ENCODE measurements around the gene CREB3L4.

The CREB3L4 gene

DNA sequence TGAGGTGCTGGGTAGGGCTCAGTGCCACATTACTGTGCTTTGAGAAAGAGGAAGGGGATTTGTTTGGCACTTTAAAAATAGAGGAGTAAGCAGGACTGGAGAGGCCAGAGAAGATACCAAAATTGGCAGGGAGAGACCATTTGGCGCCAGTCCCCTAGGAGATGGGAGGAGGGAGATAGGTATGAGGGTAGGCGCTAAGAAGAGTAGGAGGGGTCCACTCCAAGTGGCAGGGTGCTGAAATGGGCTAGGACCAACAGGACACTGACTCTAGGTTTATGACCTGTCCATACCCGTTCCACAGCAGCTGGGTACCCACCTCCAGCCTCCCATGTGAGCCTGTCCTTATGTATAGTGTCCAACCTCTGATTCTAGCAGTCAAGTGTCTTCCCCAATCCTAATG, 8.2 kb upstream of the CREB3L4 start:
- Histone ChIP-seq H4K5ac (ENCODE audit: low read length) (no peak overlapping the region), H3K4me1 (ENCODE audit: control insufficient read depth, low read depth, low read length) (peaks cover 9% of the 10 kb centered on the region), H2BK15ac (replicated peaks; ENCODE audit: low read depth) (no peak overlapping the region), H3K4ac (ENCODE audit: low read depth, low read length) (no peak overlapping the region), H3K18ac (ENCODE audit: low read length) (no peak overlapping the region), H3K4me3 (ENCODE audit: low read length) (no peak overlapping the region), H3K27me3 (ENCODE audit: insufficient read depth, low read length, poor library complexity) (no peaks in the 10 kb centered on the region), H3K9ac (ENCODE audit: low read length) (no peak overlapping the region), H3K27ac (ENCODE audit: low read depth, low read length) (no peak overlapping the region), H4K8ac (ENCODE audit: low read depth, low read length) (no peak overlapping the region), H3K79me2 (ENCODE audit: control insufficient read depth, insufficient read depth, low read length) (peaks cover 61% of the 10 kb centered on the region), H2BK120ac (ENCODE audit: low read depth, low read length) (no peak overlapping the region), H3K79me1 (ENCODE audit: low read length) (peaks cover 29% of the 10 kb centered on the region), H3K4me2 (ENCODE audit: low read length) (no peak overlapping the region), H3K23ac (ENCODE audit: low read length) (no peak overlapping the region), H3K56ac (ENCODE audit: low read length) (no peak overlapping the region), H3K36me3 (ENCODE audit: control insufficient read depth, insufficient read depth, low read length) (peaks cover 7% of the 10 kb centered on the region), H2AK5ac (ENCODE audit: low read length) (no peak overlapping the region), H2BK5ac (ENCODE audit: low read length) (no peak overlapping the region)
- peak; percentile 38 for DNase-seq
- WGBS (ENCODE audit: extremely low coverage, insufficient coverage, low lambda C conversion rate) = no CpG with 5 or more reads among the region's 3 CpGs

DNA sequence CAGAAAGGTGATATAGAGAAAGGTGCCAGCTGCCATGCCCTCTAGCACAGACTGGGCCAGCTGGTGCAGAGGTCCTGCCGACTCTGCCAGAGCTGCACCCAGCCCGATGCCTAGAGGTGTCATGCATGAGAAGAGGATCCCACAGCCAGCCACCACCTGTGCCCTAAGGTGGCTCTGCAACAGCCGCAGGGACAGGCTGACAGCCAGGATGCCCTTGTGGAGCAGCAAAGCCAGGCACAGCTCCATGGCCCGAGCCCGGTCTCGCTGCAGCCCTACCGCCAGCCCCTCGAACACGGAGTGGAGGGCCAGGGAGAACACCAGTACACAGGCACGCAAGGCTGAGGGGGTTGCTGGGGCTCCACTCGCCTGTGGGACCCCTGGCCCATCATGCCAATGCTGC, 7.5 kb upstream of the CREB3L4 start:
- no peaks in the 10 kb centered on the region for H3K27me3 ChIP-seq (ENCODE audit: insufficient read depth, low read length, poor library complexity)
- WGBS (ENCODE audit: extremely low coverage, insufficient coverage, low lambda C conversion rate) = no CpG with 5 or more reads among the region's 11 CpGs
- H3K4me1 ChIP-seq (ENCODE audit: control insufficient read depth, low read depth, low read length) = peaks cover 9% of the 10 kb centered on the region
- no peak overlapping the region for H2BK120ac ChIP-seq (ENCODE audit: low read depth, low read length)
- no peak overlapping the region for H2BK5ac ChIP-seq (ENCODE audit: low read length)
- H3K23ac ChIP-seq (ENCODE audit: low read length) = no peak overlapping the region
- no peak overlapping the region for H4K8ac ChIP-seq (ENCODE audit: low read depth, low read length)
- H3K4ac ChIP-seq (ENCODE audit: low read depth, low read length) = no peak overlapping the region
- no peak overlapping the region for H4K5ac ChIP-seq (ENCODE audit: low read length)
- H3K27ac ChIP-seq (ENCODE audit: low read depth, low read length) = no peak overlapping the region
- H3K4me2 ChIP-seq (ENCODE audit: low read length) = no peak overlapping the region
- H3K56ac ChIP-seq (ENCODE audit: low read length) = no peak overlapping the region
- DNase-seq = no peak
- H2BK15ac ChIP-seq (replicated peaks; ENCODE audit: low read depth) = no peak overlapping the region
- H3K79me2 ChIP-seq (ENCODE audit: control insufficient read depth, insufficient read depth, low read length) = peaks cover 55% of the 10 kb centered on the region
- H3K36me3 ChIP-seq (ENCODE audit: control insufficient read depth, insufficient read depth, low read length) = peaks cover 7% of the 10 kb centered on the region
- H3K9ac ChIP-seq (ENCODE audit: low read length) = no peak overlapping the region
- H3K18ac ChIP-seq (ENCODE audit: low read length) = no peak overlapping the region
- H3K79me1 ChIP-seq (ENCODE audit: low read length) = peaks cover 24% of the 10 kb centered on the region
- no peak overlapping the region for H3K4me3 ChIP-seq (ENCODE audit: low read length)
- H2AK5ac ChIP-seq (ENCODE audit: low read length) = no peak overlapping the region

DNA sequence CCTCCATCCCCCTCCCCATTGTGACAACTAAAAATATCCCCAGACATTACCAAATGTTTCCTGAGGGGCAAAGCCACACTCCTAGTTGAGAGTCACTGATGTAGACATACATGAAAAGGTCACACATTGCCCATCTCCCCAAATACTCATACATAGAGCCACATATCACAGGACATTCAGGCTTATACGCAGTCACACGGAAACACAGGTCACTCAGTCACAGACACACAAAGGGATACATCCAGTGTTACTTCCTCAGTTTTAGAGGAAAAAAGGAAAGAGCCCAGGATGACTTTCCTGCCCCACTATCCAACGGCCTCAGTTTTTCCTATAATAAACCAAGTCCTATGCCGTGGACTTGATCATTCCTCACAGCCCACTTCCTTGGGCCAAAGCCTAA, 6.3 kb upstream of the CREB3L4 start:
- no peak for DNase-seq
- Histone ChIP-seq H3K27ac (ENCODE audit: low read depth, low read length) (no peak overlapping the region), H3K4me1 (ENCODE audit: control insufficient read depth, low read depth, low read length) (peaks cover 11% of the 10 kb centered on the region), H3K9ac (ENCODE audit: low read length) (peak overlapping the region; percentile 98), H3K56ac (ENCODE audit: low read length) (peak overlapping the region; percentile 97), H3K36me3 (ENCODE audit: control insufficient read depth, insufficient read depth, low read length) (peaks cover 7% of the 10 kb centered on the region), H3K79me2 (ENCODE audit: control insufficient read depth, insufficient read depth, low read length) (peaks cover 44% of the 10 kb centered on the region), H3K4me3 (ENCODE audit: low read length) (peak overlapping the region; percentile 88), H4K8ac (ENCODE audit: low read depth, low read length) (no peak overlapping the region), H2BK15ac (replicated peaks; ENCODE audit: low read depth) (no peak overlapping the region), H2BK120ac (ENCODE audit: low read depth, low read length) (no peak overlapping the region), H2AK5ac (ENCODE audit: low read length) (no peak overlapping the region), H3K4me2 (ENCODE audit: low read length) (peak overlapping the region; percentile 87), H3K23ac (ENCODE audit: low read length) (no peak overlapping the region), H3K4ac (ENCODE audit: low read depth, low read length) (no peak overlapping the region), H3K79me1 (ENCODE audit: low read length) (peaks cover 19% of the 10 kb centered on the region), H3K18ac (ENCODE audit: low read length) (no peak overlapping the region), H2BK5ac (ENCODE audit: low read length) (no peak overlapping the region), H4K5ac (ENCODE audit: low read length) (no peak overlapping the region), H3K27me3 (ENCODE audit: insufficient read depth, low read length, poor library complexity) (no peaks in the 10 kb centered on the region)
- WGBS (ENCODE audit: extremely low coverage, insufficient coverage, low lambda C conversion rate) = no CpG with 5 or more reads among the region's 4 CpGs

DNA sequence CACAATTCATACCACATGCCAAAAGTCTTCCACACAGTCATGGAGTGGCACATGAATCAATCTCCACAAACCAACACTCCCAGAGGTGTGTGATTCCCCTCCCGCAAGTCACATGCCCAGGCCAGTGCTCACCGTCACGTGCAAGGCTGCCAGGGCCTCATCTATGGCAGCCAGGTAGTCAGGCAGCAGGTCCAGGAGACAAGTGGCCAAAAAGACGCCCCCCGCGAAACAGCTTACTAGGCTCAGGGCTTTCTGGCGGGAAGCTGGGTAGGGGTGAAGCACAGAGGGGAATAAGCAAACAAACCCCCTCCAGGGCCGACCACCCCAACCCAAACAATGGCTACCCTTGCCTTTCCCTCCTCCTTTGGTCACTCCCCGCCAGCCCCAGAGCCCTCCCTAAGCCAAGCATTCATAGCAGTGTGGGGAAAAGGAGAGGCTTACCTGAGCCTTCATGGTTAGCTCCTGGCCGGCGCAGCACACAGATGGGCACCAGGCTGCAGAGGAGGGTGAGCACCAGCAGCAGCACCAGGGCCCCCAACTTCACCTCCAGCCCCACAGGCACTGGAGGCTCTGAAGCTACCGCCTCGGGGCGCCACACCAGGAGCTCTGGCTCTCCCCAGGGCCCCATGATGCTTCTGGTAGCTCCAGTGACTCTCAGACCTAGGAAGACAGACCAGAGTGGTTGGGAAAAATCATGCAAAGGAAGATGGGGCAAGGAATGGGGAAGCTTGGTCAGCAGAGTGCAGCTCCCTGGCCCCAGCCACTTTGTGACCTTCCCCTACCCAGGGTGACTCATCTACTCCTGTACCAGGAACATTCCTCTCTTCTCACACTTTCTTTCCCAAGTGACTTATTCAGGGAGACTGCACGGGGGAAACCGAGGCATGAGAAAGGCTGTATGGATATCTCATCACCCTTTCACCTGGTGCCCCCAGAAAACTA, 5.3 kb upstream of the CREB3L4 start:
- Histone ChIP-seq H3K79me1 (ENCODE audit: low read length) (peaks cover 13% of the 10 kb centered on the region), H3K4me3 (ENCODE audit: low read length) (peak overlapping the region; percentile 88), H3K9ac (ENCODE audit: low read length) (peak overlapping the region; percentile 98), H3K18ac (ENCODE audit: low read length) (peak overlapping the region; percentile 34), H3K4ac (ENCODE audit: low read depth, low read length) (peak overlapping the region; percentile 86), H3K27me3 (ENCODE audit: insufficient read depth, low read length, poor library complexity) (no peaks in the 10 kb centered on the region), H2BK5ac (ENCODE audit: low read length) (peak overlapping the region; percentile 77), H3K36me3 (ENCODE audit: control insufficient read depth, insufficient read depth, low read length) (peaks cover 7% of the 10 kb centered on the region), H3K56ac (ENCODE audit: low read length) (peak overlapping the region; percentile 97), H3K79me2 (ENCODE audit: control insufficient read depth, insufficient read depth, low read length) (peaks cover 34% of the 10 kb centered on the region), H2BK15ac (replicated peaks; ENCODE audit: low read depth) (no peak overlapping the region), H3K4me2 (ENCODE audit: low read length) (peak overlapping the region; percentile 87), H4K8ac (ENCODE audit: low read depth, low read length) (no peak overlapping the region), H2BK120ac (ENCODE audit: low read depth, low read length) (no peak overlapping the region), H2AK5ac (ENCODE audit: low read length) (peak overlapping the region; percentile 75), H3K27ac (ENCODE audit: low read depth, low read length) (peak overlapping the region; percentile 61), H4K5ac (ENCODE audit: low read length) (no peak overlapping the region), H3K23ac (ENCODE audit: low read length) (peak overlapping the region; percentile 91), H3K4me1 (ENCODE audit: control insufficient read depth, low read depth, low read length) (peaks cover 5% of the 10 kb centered on the region)
- no CpG with 5 or more reads among the region's 16 CpGs for WGBS (ENCODE audit: extremely low coverage, insufficient coverage, low lambda C conversion rate)
- peak; percentile 80 for DNase-seq

DNA sequence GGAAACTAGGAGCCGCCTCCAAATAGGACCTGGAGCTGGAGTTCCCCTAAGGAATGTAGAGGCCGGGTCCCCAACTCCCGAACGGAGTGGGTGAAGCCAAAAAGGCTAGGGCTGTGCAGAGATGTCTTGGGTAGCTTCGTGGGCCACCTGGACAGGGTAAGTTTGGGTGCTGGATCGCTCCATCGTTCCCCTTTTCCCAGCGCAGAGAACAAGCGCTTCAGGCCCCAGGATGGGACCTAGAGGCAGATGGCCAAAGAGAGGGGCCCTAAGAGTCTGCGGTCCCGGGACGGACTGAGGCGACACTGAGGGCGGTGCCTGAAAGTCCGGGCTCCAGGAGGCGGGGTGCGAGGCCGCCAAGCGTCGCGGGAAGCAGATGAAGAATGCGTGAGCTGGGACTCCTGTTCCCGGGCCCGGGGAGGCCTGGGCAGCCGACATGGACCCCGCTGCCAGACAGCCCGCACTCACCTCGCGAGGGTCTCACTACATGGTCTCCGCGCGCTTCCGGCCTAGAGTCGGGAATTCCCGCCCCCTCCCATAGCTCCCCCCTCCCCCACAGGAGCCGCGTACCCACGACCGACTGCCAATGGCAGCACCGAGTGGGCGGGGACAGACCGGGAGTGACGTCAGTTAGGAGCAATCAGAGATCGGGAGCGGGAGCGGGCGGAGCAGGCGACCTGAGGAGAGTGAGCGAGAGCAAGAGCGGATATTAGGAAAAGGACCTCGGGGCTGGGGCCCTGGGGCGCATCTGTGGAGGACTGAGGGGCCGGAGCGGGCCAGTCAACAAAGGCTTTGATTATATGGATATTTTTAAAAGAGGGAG, 4.5 kb upstream of the CREB3L4 start, which contains the start of gene SLC39A1:
TSS of gene SLC39A1 (minus strand) at position 508 of the 820 bp plus-strand sequence. CDS start 822 bp downstream, outside the sequence.
- peak within 1 kb of the TSS; percentile 87 for H2AK5ac ChIP-seq (ENCODE audit: low read length)
- WGBS (ENCODE audit: extremely low coverage, insufficient coverage, low lambda C conversion rate) = no CpG with 5 or more reads among the region's 54 CpGs

More for the DNA sequence above, 4.5 kb upstream of the CREB3L4 start, which contains the start of gene SLC39A1:
- H2BK15ac ChIP-seq (replicated peaks; ENCODE audit: low read depth) = no peak within 1 kb of the TSS
- peaks cover 7% of the 10 kb centered on the region for H3K36me3 ChIP-seq (ENCODE audit: control insufficient read depth, insufficient read depth, low read length)
- H4K8ac ChIP-seq (ENCODE audit: low read depth, low read length) = no peak within 1 kb of the TSS
- H4K5ac ChIP-seq (ENCODE audit: low read length) = no peak within 1 kb of the TSS
- peak within 1 kb of the TSS; percentile 29 for H2BK120ac ChIP-seq (ENCODE audit: low read depth, low read length)
- peak within 1 kb of the TSS; percentile 34 for H3K18ac ChIP-seq (ENCODE audit: low read length)
- peaks cover 28% of the 10 kb centered on the region for H3K79me2 ChIP-seq (ENCODE audit: control insufficient read depth, insufficient read depth, low read length)
- peak within 1 kb of the TSS; percentile 83 for H3K27ac ChIP-seq (ENCODE audit: low read depth, low read length)
- H3K4me2 ChIP-seq (ENCODE audit: low read length) = peak within 1 kb of the TSS; percentile 87
- peak within 1 kb of the TSS; percentile 97 for H3K56ac ChIP-seq (ENCODE audit: low read length)
- peak within 1 kb of the TSS; percentile 98 for H3K9ac ChIP-seq (ENCODE audit: low read length)
- peak within 1 kb of the TSS; percentile 77 for H2BK5ac ChIP-seq (ENCODE audit: low read length)
- no peaks in the 10 kb centered on the region for H3K27me3 ChIP-seq (ENCODE audit: insufficient read depth, low read length, poor library complexity)
- H3K4ac ChIP-seq (ENCODE audit: low read depth, low read length) = peak within 1 kb of the TSS; percentile 86
- H3K23ac ChIP-seq (ENCODE audit: low read length) = peak within 1 kb of the TSS; percentile 91
- peaks cover 5% of the 10 kb centered on the region for H3K4me1 ChIP-seq (ENCODE audit: control insufficient read depth, low read depth, low read length)
- DNase-seq = peak; percentile 99
- H3K4me3 ChIP-seq (ENCODE audit: low read length) = peak within 1 kb of the TSS; percentile 88
- H3K79me1 ChIP-seq (ENCODE audit: low read length) = peaks cover 10% of the 10 kb centered on the region

Measured in mesendoderm (in vitro differentiated cells).